GM19463 (cell line): ENCODE data around the gene WWP2.

Experiments
- ATAC-seq: cut with Tn5 transposase; IDR thresholded peaks from one replicate; pipeline ENCODE4 v1.9.1; 2021; ENCODE audit warnings: mild to moderate bottlenecking, moderate library complexity; ENCODE audit not compliant: unreplicated experiment

The WWP2 gene

GRCh38 chr16:69924041-69924775 lies 162.1 kb downstream of the WWP2 start:
- no peak for ATAC-seq

DNA sequence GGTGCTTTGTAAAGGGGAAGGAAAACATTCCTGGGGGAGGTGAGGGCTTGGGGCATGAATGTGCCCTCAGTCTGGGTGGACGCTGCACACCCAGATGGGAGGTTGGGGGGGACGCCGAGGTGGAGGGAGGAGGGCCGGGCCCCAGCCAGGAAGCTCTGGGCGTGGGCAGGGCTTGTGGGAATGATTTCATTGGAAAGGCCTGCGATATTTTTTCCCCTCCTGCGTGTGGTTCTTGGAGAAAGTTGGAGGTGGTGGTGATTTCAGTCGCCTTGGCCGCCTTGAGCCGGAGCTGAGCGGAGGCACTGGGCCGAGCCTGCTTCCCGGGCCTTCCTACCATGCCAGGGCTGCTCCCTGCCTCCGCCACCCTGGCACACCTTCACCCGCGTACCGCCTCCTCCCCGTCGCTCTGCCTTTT lies 162.7 kb downstream of the WWP2 start:
- ATAC-seq = no peak

DNA sequence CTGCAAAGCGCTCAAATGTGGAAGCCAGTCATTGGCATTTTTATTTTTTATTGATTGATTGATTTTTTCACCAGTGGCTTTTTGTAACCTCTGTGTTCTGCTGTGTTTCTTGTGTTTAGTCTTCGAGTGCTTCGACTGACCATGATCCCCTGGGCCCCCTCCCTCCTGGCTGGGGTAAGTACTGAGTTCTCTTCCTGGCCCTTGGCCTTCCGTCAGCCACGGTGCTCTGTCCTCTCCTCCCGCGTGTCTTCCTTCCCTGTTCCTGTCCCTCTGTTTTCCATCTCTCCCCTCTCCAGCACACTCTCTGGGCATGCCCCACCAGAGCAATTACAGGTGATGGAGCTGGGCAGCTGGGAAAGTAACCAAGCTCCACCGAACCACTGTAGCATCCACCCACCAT lies 163.2 kb downstream of the WWP2 start:
- ATAC-seq = no peak

DNA sequence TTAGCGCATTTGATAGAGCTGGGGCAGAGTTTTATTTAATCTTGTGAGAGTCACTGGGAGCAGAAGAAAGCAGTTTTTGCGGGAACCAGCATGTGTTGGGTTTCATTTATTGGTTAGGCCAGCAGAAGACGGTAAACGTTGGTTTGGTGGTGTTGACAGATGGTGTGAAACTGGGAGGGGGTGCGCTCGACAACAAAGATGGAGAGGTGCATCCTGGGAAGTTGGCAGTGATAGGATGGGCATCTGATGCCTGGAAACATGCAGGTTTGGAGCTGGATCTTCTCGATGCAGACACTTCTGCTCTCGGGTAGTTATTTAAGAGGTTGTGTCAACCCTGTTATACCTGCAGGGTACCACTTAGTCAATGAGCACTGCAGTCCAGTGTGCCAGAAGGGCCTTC lies 164.1 kb downstream of the WWP2 start:
- ATAC-seq = no peak

GRCh38 chr16:69927056-69927757 lies 165.1 kb downstream of the WWP2 start:
- no peak for ATAC-seq

DNA sequence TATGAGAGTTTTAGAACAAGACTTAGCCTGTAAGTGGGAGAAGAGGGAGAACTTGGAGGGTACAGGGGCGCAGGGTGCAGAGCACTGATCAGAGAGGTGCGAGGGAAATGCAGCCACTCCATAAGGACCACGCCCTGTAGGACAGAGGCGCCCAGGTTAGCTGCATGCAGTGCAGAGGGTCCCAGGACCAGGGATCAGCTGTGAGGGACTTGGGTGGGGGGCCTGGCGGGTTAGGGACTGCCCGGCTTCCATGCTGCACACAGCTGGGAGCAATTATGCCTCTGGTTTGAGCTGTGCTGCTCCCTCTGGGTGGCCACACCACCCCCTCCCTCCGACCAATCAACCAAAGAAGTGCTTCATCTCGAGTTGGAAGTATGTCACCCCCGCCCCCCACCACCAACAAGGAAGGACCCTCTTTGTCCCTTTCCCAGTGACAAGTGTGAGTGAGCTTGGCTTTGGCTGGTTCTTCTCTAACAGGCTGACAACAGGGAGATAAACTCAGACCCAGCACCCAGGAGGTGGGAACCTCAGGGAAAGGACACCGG lies 166.8 kb downstream of the WWP2 start:
- no peak for ATAC-seq

DNA sequence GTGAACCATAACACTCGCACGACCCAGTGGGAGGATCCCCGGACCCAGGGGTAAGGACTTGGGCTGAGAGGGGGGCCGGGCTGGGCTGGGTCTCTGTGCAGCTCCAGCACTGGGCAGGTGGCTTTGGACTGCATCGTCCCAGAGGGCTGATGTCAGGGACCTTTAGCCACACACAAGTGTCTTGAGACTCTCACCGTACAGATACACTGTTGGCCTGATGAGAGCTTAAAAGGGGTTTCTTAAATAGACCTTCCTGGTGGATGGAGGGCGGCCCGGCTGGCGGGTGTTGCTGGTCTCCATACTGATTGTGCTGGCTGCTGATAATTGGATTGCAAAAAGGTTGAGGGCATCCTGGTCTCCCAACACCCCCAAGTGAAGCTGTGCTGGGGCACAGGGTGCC lies 167.3 kb downstream of the WWP2 start:
- no peak for ATAC-seq

DNA sequence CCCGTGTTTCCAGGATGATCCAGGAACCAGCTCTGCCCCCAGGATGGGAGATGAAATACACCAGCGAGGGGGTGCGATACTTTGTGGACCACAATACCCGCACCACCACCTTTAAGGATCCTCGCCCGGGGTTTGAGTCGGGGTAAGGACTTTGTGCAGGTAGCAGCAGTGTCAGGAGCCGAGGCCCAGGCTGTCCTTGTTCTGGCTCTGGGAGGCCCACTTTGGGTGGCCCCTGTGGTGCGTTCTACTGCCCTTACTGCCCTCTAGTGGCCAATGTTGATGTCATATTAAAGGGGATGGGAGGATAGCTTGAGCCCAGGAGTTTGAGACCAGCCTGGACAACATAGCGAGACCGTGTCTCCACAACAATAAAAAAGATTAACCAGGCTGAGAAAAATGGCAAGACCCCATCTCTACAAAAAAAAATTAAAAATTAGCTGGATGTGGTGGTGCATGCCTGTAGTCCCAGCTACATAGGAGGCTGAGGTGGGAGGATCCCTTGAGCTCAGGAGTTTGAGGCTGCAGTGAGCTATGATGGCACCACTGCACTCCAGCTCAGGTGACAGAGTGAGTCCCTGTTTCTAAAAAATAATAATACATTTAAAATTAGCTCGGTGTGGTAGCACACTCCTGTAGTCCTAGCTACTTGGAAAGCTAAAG lies 168.1 kb downstream of the WWP2 start:
- no peak for ATAC-seq

DNA sequence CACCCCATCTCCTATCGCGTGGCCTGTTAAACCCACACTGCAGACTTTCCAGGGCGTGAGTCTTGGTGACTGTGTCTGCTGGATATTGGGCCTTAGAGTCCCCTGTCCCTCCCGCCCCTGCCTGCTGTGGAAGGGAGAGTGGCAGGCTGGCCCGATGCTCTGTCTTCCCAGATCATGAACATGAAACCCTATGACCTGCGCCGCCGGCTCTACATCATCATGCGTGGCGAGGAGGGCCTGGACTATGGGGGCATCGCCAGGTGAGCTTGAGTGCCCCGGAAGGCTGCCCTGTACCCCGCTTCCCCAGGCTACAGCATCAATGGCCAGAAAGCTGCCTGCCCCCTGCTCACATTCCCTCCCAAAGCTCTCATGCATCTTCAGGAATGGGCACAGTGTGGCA lies 169.5 kb downstream of the WWP2 start:
- ATAC-seq = no peak

- ATAC-seq = no peak
These were observed 170.1 kb downstream of the WWP2 start for GRCh38 chr16:69932228-69932627.

GRCh38 chr16:69932691-69933392 lies 170.7 kb downstream of the WWP2 start:
- ATAC-seq = no peak

DNA sequence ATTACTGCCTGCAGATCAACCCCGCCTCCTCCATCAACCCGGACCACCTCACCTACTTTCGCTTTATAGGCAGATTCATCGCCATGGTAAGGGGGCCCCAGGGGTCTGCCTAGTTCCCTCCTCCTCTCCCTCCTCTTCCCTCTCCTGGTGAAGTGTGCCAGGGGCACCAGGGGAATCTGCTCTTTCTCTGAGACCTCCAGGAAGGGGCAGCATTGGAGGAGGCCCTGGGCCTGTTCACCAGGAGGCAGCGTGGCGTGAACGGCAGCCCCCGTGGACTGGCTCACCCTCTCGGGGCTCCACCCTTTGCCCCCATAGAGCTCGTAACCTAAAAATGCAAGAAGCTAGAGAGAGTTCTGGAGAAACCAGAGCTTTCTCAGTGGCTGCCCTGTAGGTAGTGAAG lies 171.9 kb downstream of the WWP2 start:
- ATAC-seq = no peak

DNA sequence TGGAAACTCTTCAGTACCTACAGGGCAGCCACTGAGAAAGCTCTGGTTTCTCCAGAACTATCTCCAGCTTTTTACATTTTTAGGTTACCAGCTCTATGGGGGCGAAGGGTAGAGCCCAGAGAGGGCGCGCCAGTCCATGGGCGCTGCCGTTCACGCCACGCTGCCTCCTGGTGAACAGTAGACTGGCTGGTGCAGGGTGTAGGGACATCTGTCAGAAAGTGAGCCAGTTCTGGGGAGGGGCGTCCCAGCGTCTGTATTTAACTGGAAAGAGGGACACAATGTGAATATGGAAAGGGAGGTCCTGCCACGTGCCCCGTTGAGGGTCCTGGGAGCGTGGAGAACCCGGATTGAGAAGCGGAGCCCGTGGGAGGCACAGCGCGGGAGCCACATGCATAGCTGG lies 172.6 kb downstream of the WWP2 start:
- ATAC-seq = no peak

GRCh38 chr16:69935278-69935711 lies 173.2 kb downstream of the WWP2 start:
- no peak for ATAC-seq

DNA sequence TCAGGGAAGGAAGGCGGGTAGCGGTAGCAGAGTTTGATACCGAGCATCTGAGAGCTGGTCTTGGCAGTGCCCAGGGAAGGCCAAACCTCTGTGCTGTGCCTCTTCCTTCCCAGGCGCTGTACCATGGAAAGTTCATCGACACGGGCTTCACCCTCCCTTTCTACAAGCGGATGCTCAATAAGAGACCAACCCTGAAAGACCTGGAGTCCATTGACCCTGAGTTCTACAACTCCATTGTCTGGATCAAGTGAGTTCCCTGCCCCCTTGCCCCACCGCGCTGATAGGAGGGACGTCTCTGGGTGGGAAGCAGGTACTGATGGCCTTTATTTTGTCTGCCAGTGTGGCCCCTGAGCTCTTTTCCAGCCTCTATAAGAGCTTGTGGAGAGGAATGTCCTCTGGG lies 173.6 kb downstream of the WWP2 start:
- no peak for ATAC-seq

DNA sequence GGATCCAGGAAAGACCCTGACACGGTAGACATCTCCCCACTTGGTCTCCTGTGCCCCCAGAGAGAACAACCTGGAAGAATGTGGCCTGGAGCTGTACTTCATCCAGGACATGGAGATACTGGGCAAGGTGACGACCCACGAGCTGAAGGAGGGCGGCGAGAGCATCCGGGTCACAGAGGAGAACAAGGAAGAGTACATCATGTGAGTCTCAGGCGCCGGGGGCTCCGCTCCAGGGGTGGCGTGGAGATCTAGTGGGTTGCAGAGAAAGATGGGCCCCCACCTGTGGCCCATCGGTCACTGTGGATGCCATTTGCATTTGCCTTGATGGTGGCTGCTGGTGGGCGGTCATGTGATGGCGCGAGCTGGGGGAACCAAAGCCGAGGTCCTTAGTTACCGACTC lies 174.1 kb downstream of the WWP2 start:
- ATAC-seq = no peak

DNA sequence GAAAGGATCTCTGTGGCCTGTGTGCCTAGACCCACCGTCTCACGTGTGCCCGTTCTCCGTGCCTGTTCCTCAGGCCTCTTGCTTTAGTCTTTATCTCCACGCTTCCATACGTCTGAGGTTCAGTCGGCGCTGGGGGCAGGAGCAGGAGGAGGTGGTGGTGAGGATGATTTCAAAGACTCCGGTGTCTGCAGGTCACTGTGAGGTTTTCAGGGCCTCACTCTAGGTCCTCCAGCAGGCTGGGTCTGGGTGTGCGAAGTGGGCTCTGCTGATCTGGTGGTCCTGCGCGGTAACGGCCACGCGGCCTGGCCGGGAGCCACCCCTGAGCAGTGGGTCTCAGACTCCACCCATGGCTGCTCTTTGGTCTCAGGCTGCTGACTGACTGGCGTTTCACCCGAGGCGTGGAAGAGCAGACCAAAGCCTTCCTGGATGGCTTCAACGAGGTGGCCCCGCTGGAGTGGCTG lies 174.6 kb downstream of the WWP2 start:
- no peak for ATAC-seq

DNA sequence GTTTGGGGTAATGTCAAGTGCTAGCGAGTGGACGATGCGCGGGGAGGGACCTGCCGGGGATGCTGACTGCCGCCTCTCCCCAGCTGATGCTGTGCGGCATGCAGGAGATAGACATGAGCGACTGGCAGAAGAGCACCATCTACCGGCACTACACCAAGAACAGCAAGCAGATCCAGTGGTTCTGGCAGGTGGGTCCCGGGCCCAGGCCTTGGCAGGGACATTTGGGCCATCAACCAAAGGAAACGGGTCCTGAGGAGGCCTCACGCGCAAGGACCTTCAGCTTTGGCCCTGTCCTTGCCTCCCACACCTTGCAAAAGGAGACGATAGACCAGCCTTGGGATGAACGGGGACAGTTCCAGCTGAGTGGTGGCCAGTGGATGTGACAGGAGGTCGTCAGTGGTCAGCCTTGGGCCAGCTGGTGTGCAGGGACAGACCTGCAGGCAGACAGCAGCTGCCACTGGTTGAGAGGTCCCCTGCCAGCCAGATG lies 175.4 kb downstream of the WWP2 start:
- no peak for ATAC-seq

GRCh38 chr16:69938981-69939820 lies 177.1 kb downstream of the WWP2 start:
- no peak for ATAC-seq
